Smooth muscle cell (in vitro differentiated cells): ENCODE measurements around the gene ABCG1. TPM values are rescaled to one million over a fixed set of nuclear protein-coding genes. Genes with fewer than 3 reads are reported as not detected.

ENCODE experiments used
- DNase-seq: peaks from one replicate; lab custom pipeline; 2025; ENCODE audit not compliant: unreplicated experiment; lab: John Stamatoyannopoulos, UW
- H2AFZ ChIP-seq: fragments of 200-600 bp; sonication (generic); 2 replicates; pipeline ENCODE4 v1.6.0; 2016; ENCODE audit warnings: antibody characterized with exemption, low read depth, mild to moderate bottlenecking
- H3F3A ChIP-seq: fragments of 200-600 bp; sonication (generic); 2 replicates; pipeline ENCODE4 v1.6.0; 2017; ENCODE audit warnings: antibody characterized with exemption, low read depth
- H3K27ac ChIP-seq: fragments of 200-600 bp; sonication (generic); 2 replicates; pipeline ENCODE4 v1.5.1; 2016; ENCODE audit warnings: low read depth, mild to moderate bottlenecking
- H3K27me3 ChIP-seq: fragments of 200-600 bp; sonication (generic); 2 replicates; pipeline ENCODE4 v1.6.1; 2016; ENCODE audit warnings: low read depth, mild to moderate bottlenecking
- H3K36me3 ChIP-seq: fragments of 200-600 bp; sonication (generic); 2 replicates; pipeline ENCODE4 v1.5.1; 2016; ENCODE audit warnings: low read depth
- H3K4me1 ChIP-seq: fragments of 200-600 bp; sonication (generic); 2 replicates; pipeline ENCODE4 v1.5.1; 2016; ENCODE audit warnings: low read depth
- H3K4me2 ChIP-seq: fragments of 200-600 bp; sonication (generic); 2 replicates; pipeline ENCODE4 v1.6.0; 2016; ENCODE audit warnings: mild to moderate bottlenecking
- H3K4me3 ChIP-seq: fragments of 200-600 bp; sonication (generic); 2 replicates; pipeline ENCODE4 v1.5.1; 2016; ENCODE audit warnings: mild to moderate bottlenecking
- H3K79me2 ChIP-seq: fragments of 200-600 bp; sonication (generic); 2 replicates; pipeline ENCODE4 v1.6.0; 2016; ENCODE audit warnings: low read depth, mild to moderate bottlenecking
- H3K9ac ChIP-seq: fragments of 200-600 bp; sonication (generic); 2 replicates; pipeline ENCODE4 v1.6.0; 2016; ENCODE audit warnings: low read depth
- H3K9me3 ChIP-seq: fragments of 200-600 bp; sonication (generic); replicated peaks from 2 replicates; pipeline ENCODE4 v1.5.1; 2016; ENCODE audit warnings: low read depth
- H4K20me1 ChIP-seq: fragments of 200-600 bp; sonication (generic); 2 replicates; pipeline ENCODE4 v1.6.0; 2016; ENCODE audit warnings: low read depth
- WGBS: methylation state at CpG from one replicate; pipeline ENCODE4 v1.1.7; 2016; ENCODE audit warnings: low lambda C conversion rate; 5-methylcytosine and 5-hydroxymethylcytosine counted together
- polyA plus RNA-seq: library from polyadenylated mRNA; unstranded; fragments of >200 nt; fragmentation: Nextera tagmentation; extraction: Ambion mirVana; gene quantifications from 2 replicates; pipeline ENCODE4 v1.2.1, GENCODE V29; 2016
- total RNA-seq: library from RNA; depleted of rRNA; stranded (reverse); fragments of >200 nt; gene quantifications from 2 replicates; pipeline ENCODE4 v1.2.3, GENCODE V29; 2014
- TF ChIP-seq, protein P1 (sequence below): fragments of 200-600 bp; sonication (generic); IDR thresholded peaks from 2 replicates; pipeline ENCODE4 v1.5.1; 2017; ENCODE audit warnings: borderline replicate concordance, mild to moderate bottlenecking, antibody characterized with exemption; ENCODE audit not compliant: insufficient read depth, poor library complexity, severe bottlenecking

The ABCG1 gene
- total and polyA plus RNA-seq, 2 experiments from 2014 or later, result 0.55 to 2.9 TPM

DNA sequence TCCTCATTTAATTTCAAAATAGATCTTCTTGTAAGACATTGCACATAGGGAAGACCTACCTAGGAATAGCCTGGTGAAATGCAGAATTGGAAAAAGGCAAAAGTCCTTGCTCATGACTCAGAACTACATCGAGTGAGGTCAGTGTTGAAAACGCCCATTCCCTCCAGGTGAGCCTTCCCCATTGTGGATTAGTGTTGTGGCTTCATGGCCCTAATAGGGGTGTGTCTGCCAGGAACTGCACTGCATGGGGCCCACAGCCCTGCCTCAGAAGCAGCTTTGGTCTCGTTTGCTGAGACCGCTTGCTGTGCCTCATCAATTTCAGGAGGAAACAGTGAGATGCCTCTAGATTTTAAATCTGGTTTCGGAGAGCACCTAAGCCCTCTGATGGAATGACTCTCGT lies 79.3 kb downstream of the ABCG1 start:
- no peak overlapping the region for H3K9ac ChIP-seq
- no peaks in the 10 kb centered on the region for H3K9me3 ChIP-seq
- H3F3A ChIP-seq, result no peaks in the 10 kb centered on the region
- WGBS, result 45% methylated on average over 6 of the region's 6 CpGs
- TF ChIP-seq, protein P1, sequence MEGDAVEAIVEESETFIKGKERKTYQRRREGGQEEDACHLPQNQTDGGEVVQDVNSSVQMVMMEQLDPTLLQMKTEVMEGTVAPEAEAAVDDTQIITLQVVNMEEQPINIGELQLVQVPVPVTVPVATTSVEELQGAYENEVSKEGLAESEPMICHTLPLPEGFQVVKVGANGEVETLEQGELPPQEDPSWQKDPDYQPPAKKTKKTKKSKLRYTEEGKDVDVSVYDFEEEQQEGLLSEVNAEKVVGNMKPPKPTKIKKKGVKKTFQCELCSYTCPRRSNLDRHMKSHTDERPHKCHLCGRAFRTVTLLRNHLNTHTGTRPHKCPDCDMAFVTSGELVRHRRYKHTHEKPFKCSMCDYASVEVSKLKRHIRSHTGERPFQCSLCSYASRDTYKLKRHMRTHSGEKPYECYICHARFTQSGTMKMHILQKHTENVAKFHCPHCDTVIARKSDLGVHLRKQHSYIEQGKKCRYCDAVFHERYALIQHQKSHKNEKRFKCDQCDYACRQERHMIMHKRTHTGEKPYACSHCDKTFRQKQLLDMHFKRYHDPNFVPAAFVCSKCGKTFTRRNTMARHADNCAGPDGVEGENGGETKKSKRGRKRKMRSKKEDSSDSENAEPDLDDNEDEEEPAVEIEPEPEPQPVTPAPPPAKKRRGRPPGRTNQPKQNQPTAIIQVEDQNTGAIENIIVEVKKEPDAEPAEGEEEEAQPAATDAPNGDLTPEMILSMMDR, result no peak
- no peak overlapping the region for H3K27ac ChIP-seq
- no peak overlapping the region for H3K4me3 ChIP-seq
- DNase-seq, result no peak
- H2AFZ ChIP-seq, result no peak overlapping the region
- H3K79me2 ChIP-seq, result no peaks in the 10 kb centered on the region
- H3K36me3 ChIP-seq, result no peaks in the 10 kb centered on the region
- H3K4me1 ChIP-seq, result no peaks in the 10 kb centered on the region
- no peak overlapping the region for H3K4me2 ChIP-seq
- H3K27me3 ChIP-seq, result peaks cover 8% of the 10 kb centered on the region
- H4K20me1 ChIP-seq, result no peaks in the 10 kb centered on the region

DNA sequence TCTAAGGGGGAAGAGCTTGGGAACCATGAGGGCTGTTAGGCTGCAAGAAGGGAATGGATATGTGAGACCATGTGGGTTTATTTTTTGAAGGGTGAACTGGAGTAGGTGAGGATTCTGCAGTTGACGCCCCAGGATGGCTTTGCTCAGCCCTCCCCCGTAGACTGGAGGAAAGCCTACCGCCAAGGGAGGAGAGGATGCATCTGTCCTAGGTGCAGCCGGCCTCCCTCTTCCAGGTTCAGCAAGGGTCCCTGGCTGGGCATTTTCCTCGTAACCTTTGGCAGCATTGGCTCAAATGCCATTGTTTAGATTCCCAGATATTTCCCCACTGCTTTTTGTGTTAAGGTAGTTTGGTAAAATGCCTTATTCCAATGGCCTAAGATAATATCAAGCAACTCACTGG lies 79.7 kb downstream of the ABCG1 start:
- Histone ChIP-seq H3K9ac (no peak overlapping the region), H3K36me3 (no peaks in the 10 kb centered on the region), H3K4me2 (no peak overlapping the region), H3K27ac (no peak overlapping the region), H3K9me3 (no peaks in the 10 kb centered on the region), H3K4me3 (no peak overlapping the region), H3F3A (no peaks in the 10 kb centered on the region), H4K20me1 (no peaks in the 10 kb centered on the region), H3K4me1 (no peaks in the 10 kb centered on the region), H3K27me3 (peaks cover 8% of the 10 kb centered on the region), H3K79me2 (no peaks in the 10 kb centered on the region), H2AFZ (no peak overlapping the region)
- TF ChIP-seq, protein P1, result no peak
- 95% methylated on average over 5 of the region's 5 CpGs for WGBS
- DNase-seq, result no peak

DNA sequence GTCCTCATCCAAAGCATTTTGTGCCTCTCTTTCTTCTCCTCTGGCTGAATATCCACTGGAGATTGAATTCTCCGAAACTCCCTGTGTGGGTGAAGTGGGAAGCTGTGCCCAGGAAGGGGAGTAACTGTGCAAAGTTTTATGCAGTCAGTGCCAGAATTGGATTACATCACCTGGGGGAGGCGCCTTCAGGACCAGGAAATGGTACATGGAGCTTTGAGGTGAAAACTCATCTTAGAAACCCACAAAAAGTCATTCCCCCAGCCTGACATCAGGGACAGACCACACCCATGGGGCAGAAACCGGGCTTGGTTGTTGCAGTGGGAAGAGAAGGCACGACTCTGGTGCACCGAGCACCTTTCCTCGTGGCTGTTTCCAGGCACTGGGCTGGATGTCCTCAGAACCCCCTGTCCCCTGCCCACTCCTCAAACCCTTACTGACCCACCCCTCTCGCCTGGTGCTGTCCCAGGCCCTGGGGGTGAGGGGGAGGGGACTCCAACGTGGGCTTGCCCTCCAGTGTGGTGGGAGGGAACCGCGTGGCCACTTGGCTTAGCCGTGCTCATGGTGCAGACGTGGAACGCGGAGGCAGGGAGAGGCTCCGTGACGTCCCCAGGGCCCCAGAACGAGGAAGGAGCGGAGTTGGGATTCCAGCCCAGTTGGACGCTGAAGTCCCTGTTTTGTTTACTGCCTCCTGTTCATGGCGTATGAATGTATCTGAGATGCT lies 80.5 kb downstream of the ABCG1 start:
- no peak overlapping the region for H2AFZ ChIP-seq
- H3K9ac ChIP-seq, result no peak overlapping the region
- TF ChIP-seq, protein P1, result no peak
- WGBS, result 95% methylated on average over 19 of the region's 20 CpGs
- H3K27ac ChIP-seq, result no peak overlapping the region
- H3K4me3 ChIP-seq, result no peak overlapping the region
- no peaks in the 10 kb centered on the region for H3K79me2 ChIP-seq
- no peaks in the 10 kb centered on the region for H3K36me3 ChIP-seq
- no peaks in the 10 kb centered on the region for H3K9me3 ChIP-seq
- H3K4me1 ChIP-seq, result no peaks in the 10 kb centered on the region
- no peaks in the 10 kb centered on the region for H3F3A ChIP-seq
- H4K20me1 ChIP-seq, result no peaks in the 10 kb centered on the region
- DNase-seq, result no peak
- no peak overlapping the region for H3K4me2 ChIP-seq
- peaks cover 8% of the 10 kb centered on the region for H3K27me3 ChIP-seq

DNA sequence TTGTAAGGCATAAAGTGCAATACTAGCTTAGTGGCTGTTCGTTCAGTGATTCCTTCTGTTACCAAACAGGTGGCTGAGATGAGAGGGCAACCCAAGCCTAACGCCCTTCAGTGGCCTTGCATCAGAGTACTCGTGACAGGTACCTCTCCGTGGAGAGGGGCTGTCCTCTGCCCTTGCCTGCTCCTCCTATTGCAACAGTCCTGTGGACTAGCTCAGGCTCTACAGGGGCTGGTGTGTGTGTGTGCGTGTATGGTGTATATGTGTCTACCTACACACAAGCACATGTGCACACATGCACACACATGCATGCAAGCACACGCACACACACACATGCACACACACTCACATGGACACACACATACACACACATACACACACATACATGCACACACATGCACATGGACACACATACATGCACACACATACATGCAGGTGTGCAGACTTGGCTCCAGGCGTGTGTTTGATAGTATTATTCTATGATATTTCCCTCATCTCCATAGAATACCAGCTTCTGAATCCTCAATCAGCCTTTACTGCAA lies 81.2 kb downstream of the ABCG1 start:
- TF ChIP-seq, protein P1, result no peak
- peaks cover 8% of the 10 kb centered on the region for H3K27me3 ChIP-seq
- H3K4me2 ChIP-seq, result no peak overlapping the region
- no peak overlapping the region for H3K27ac ChIP-seq
- H3K9ac ChIP-seq, result no peak overlapping the region
- no peaks in the 10 kb centered on the region for H3K4me1 ChIP-seq
- H3K9me3 ChIP-seq, result no peaks in the 10 kb centered on the region
- no peak for DNase-seq
- H3F3A ChIP-seq, result no peaks in the 10 kb centered on the region
- no peaks in the 10 kb centered on the region for H3K79me2 ChIP-seq
- 93% methylated on average over 7 of the region's 7 CpGs for WGBS
- H3K36me3 ChIP-seq, result no peaks in the 10 kb centered on the region
- no peaks in the 10 kb centered on the region for H4K20me1 ChIP-seq
- H2AFZ ChIP-seq, result no peak overlapping the region
- no peak overlapping the region for H3K4me3 ChIP-seq
